ENCODE data around the gene AGMO. TPM values are rescaled to one million over a fixed set of nuclear protein-coding genes. Genes with fewer than 3 reads are reported as not detected.

The AGMO gene
- total and polyA plus RNA-seq, 2 experiments from 2014 or later: 0.42 to 0.55 TPM

DNA sequence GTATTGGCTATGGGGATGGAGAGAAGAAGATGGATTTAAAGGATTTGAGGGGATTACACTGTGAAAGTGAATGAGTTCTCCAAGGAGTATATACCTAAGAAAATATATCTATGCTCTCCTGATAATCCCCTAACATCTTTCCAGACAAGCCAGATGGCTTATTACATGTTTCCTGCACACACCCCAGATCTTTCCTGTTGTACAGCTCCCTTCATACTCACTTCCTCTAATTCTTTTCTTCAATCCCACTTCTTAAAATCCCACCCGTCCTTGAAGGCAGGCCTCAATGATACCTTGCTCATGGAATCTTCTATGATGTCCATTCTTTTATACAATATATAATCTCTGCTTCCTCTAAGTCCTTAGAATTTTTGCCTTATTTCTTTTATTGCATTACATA is 342.1 kb downstream of the AGMO start (continued):
- TF ChIP-seq CREB1 (CRISPR knock-in tag; IDR thresholded peaks at IDR 0.05; ENCODE audit: low read depth) (no peak), ZNF331 (CRISPR knock-in tag; IDR thresholded peaks at IDR 0.05; ENCODE audit: low read depth) (no peak)

DNA sequence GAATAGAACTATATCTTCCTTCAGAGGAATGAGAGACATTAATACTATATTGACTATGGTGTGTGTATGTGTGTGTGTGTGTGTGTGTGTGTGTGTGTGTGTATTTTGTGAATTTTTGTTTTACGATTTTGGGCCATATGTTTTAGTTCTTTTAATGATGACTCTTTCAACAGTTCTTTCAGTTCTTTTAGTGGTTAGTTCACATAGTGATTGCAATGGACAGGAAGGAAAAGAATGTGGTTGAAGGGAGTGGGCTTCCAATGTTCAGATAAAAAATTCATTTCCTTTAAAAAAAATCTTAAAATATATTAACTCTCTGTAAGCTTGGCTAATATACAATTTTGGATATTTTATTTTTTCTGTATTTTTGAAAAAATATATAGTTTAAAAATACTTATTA is 343.6 kb downstream of the AGMO start:
- Mint-ChIP-seq H3K27me3 (ENCODE audit: insufficient read depth, low read depth, poor library complexity) (no peaks in the 10 kb centered on the region), H3K4me1 (peaks cover 5% of the 10 kb centered on the region; the same call in 2 of the 3 replicates), H3K36me3 (ENCODE audit: low read depth) (no peaks in the 10 kb centered on the region), H3K27ac (no peak overlapping the region), H3K4me3 (no peak overlapping the region), H3K9me3 (no peaks in the 10 kb centered on the region)
- Histone ChIP-seq H4K20me1 (replicated peaks; ENCODE audit: insufficient read depth) (no peaks in the 10 kb centered on the region), H3K4me3 (no peak overlapping the region), H3K27ac (ENCODE audit: low read depth) (no peak overlapping the region), H3K9me2 (ENCODE audit: insufficient read depth) (no peaks in the 10 kb centered on the region), H3K27me3 (ENCODE audit: insufficient read depth) (no peaks in the 10 kb centered on the region), H3K4me2 (no peak overlapping the region), H3K4me1 (ENCODE audit: insufficient read depth) (no peaks in the 10 kb centered on the region), H3F3A (replicated peaks; ENCODE audit: low read depth) (no peaks in the 10 kb centered on the region), H3K79me2 (replicated peaks; ENCODE audit: insufficient read depth) (no peaks in the 10 kb centered on the region), H2AFZ (no peak overlapping the region), H3K36me3 (ENCODE audit: insufficient read depth) (no peaks in the 10 kb centered on the region)
- TF ChIP-seq POLR2AphosphoS5 (IDR thresholded peaks at IDR 0.05; ENCODE audit: low read depth) (no peak), EZH2phosphoT487 (IDR thresholded peaks at IDR 0.05; ENCODE audit: unreplicated experiment) (no peak), EZH2 (IDR thresholded peaks at IDR 0.05; ENCODE audit: low read depth, unreplicated experiment) (no peak), STAT1 (IDR thresholded peaks at IDR 0.05; ENCODE audit: unreplicated experiment) (no peak), JUNB (IDR thresholded peaks at IDR 0.05; ENCODE audit: unreplicated experiment) (no peak), NANOG (IDR thresholded peaks at IDR 0.05; ENCODE audit: borderline replicate concordance) (no peak), REST (IDR thresholded peaks at IDR 0.05; ENCODE audit: unreplicated experiment) (no peak), ZNF462 (CRISPR knock-in tag; IDR thresholded peaks at IDR 0.05) (no peak), ZNF331 (CRISPR knock-in tag; IDR thresholded peaks at IDR 0.05; ENCODE audit: low read depth) (no peak), ZNF114 (CRISPR knock-in tag; IDR thresholded peaks at IDR 0.05) (no peak), CREB1 (CRISPR knock-in tag; IDR thresholded peaks at IDR 0.05; ENCODE audit: low read depth) (no peak)
- TF ChIP-seq, protein P1, sequence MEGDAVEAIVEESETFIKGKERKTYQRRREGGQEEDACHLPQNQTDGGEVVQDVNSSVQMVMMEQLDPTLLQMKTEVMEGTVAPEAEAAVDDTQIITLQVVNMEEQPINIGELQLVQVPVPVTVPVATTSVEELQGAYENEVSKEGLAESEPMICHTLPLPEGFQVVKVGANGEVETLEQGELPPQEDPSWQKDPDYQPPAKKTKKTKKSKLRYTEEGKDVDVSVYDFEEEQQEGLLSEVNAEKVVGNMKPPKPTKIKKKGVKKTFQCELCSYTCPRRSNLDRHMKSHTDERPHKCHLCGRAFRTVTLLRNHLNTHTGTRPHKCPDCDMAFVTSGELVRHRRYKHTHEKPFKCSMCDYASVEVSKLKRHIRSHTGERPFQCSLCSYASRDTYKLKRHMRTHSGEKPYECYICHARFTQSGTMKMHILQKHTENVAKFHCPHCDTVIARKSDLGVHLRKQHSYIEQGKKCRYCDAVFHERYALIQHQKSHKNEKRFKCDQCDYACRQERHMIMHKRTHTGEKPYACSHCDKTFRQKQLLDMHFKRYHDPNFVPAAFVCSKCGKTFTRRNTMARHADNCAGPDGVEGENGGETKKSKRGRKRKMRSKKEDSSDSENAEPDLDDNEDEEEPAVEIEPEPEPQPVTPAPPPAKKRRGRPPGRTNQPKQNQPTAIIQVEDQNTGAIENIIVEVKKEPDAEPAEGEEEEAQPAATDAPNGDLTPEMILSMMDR (conservative IDR thresholded peaks at IDR 0.05; ENCODE audit: low read depth in 2 of 2): no peak
- TF ChIP-seq, protein P2, sequence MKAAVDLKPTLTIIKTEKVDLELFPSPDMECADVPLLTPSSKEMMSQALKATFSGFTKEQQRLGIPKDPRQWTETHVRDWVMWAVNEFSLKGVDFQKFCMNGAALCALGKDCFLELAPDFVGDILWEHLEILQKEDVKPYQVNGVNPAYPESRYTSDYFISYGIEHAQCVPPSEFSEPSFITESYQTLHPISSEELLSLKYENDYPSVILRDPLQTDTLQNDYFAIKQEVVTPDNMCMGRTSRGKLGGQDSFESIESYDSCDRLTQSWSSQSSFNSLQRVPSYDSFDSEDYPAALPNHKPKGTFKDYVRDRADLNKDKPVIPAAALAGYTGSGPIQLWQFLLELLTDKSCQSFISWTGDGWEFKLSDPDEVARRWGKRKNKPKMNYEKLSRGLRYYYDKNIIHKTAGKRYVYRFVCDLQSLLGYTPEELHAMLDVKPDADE (IDR thresholded peaks at IDR 0.05): no peak
- DNase-seq (ENCODE audit: low spot score) (no peak), ATAC-seq (no peak)
